NCI-H526 treated with DMSO at 0.1 percent for 48 hours (cell line): ENCODE results near the gene LRBA.

Experiments
- DNase-seq: peaks from one replicate; lab custom pipeline; 2025; lab: John Stamatoyannopoulos, UW

Gene LRBA

DNA sequence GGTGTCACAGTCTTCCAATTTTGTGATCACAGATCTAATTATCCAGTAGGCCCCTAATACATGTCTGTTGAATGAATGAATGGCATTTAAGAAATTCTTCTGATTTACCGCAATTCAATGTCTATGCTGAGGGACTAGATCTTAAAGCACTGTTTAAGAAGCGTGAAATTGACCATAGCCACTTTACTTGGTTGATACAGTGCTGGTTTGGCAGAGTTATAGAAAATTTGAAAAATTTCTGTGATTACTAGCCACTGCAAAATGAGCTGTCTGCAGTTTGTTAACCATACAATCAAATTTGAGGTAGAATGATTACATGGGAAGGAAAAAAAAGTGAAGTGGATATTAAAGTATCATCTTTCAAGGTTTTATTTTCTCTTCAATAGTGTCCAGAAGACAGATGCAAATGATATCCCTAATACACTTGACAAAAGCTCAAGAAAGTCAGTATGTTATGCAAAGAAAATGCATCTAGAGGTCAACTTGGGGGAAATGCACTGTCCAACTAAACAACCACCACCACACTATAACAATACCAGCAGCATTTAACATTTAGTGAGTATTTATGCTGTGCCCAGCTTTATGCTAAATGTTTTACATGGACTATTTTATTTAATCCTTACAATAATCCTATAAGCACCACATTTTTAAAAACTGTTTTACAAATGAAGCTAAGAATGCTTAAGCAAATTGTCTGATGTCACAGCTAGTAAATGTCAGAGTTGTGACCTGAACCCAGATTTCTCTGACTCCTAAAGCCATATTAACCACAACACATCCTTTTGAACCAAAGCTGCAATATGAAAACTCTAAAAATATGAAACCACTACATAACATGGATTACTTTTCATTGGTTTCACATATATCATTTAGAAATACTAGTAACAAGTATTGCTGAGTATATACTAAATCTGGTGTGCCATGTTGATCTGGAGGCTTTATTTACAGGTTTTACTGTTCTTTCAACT is 651.1 kb downstream of the LRBA start:
- DNase-seq = no peak

DNA sequence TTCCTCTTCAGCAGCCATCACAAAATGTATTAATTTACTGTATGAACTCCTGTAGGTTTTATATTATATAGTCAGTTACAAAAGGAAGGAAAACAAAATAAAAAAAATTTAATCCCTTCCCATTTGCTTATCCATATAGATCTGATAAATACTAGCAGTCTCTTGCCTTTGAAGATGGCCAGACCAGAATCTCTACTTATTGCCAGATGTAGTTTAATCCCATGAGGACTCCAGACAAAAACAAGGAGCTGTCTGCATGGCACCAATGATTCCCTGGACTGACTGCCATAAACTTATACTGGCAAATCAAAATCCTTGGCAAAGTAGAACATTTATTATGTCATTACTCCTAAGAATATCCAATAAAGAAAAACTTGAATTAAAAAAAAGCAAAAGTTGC is 656.4 kb downstream of the LRBA start:
- DNase-seq = no peak

DNA sequence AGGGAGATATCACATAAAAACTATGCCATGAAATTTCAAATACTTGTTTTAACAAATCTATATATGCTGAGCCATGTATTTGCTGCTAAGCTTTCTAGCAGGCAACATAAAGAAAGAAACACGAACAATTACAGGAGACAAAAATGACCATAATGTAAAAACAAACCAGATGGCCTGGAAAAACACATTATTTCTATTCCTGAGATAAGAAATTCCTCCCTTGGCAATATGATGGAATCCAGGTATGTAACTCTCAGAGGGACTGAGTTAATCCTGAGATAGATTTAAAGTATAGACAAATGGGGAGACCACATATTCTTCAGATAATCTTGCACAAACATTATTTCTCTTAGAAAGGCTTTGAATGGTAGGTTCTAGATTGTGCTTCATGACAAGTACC is 657.3 kb downstream of the LRBA start:
- DNase-seq = no peak

GRCh38 chr4:150355858-150356455 is 659.1 kb downstream of the LRBA start:
- no peak for DNase-seq

DNA sequence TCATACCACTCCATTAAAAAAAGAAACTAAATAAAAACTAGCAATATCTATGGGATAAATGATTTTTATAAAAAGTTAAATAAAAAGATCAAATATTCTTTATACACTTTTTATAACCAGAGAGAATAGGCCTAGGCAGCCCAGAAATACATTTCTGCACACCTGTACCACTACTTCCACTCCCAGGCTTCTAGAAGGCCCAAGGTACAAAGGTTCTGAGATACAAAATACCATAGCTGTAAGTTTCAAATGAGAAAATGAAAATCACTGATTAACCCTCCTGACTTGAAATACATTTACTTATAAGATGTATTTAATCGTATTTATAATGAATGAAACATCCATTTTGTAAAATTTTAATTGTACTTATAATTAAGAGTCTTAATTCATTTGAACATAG is 659.7 kb downstream of the LRBA start:
- no peak for DNase-seq

DNA sequence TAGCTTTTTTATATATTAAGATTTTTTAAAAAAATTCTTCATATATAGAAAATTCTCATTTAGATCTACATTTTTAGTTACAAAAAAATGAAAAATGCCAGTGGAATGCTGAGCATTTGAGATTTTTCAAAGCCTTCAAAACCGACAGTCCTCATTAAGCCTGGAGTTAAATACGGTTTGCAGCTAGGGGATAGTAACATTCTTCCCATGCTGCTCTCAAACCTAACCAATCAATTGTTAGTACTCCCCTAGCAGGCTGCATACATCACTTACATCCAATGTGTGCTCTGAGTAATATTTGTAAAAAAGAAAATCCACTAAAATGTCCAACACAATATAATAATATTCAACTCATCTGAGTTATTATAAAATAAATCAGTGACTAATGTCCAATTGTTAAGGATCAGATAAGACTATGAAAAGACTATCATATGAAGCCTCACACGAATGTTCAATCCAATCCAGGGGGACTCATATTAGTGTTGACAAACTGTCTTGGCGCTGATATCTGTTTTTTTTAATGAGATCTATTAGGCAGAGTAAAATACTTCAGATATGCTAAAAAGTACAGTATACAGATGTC is 660.8 kb downstream of the LRBA start:
- no peak for DNase-seq

DNA sequence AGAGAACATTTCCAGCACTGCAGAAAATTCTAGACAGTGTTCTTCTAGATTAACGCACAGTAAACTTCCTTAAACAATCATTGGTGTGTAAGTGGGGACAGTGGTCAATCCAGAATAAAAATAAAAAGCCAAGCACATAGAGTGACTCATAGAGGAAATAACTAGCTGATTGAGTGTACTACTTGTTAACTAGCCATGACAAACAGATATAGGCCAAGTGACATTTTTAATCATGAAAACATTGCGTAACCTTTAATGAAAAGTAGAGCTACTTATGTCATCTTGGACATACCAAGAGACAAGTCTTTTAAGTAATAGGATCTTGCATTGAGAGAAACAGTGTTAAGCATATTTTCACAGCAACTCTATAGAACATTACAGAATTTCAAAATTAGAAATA is 667.0 kb downstream of the LRBA start:
- DNase-seq = no peak

GRCh38 chr4:150345207-150345744 is 669.8 kb downstream of the LRBA start:
- DNase-seq = no peak

- DNase-seq = no peak
These were observed 671.3 kb downstream of the LRBA start for GRCh38 chr4:150343796-150344195.

GRCh38 chr4:150342945-150343344 is 672.1 kb downstream of the LRBA start:
- no peak for DNase-seq

DNA sequence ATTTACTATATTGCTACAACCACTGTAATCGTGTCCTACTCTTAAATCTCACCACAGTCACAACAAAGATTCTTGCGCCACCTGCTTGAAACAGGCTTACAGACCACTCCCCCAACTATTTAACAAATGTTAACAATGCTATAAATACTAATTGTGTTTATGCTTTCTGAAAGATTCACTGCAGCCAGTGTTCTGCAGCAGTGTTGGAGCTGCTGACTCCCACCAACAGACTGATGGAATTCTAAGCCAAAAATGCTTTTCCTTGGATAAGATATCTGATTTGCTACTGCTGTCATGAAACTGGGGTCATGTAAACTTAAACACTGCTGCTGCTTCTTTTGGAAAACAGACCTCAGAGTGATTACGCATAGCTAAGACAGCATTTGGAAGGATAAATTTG is 677.4 kb downstream of the LRBA start:
- no peak for DNase-seq

DNA sequence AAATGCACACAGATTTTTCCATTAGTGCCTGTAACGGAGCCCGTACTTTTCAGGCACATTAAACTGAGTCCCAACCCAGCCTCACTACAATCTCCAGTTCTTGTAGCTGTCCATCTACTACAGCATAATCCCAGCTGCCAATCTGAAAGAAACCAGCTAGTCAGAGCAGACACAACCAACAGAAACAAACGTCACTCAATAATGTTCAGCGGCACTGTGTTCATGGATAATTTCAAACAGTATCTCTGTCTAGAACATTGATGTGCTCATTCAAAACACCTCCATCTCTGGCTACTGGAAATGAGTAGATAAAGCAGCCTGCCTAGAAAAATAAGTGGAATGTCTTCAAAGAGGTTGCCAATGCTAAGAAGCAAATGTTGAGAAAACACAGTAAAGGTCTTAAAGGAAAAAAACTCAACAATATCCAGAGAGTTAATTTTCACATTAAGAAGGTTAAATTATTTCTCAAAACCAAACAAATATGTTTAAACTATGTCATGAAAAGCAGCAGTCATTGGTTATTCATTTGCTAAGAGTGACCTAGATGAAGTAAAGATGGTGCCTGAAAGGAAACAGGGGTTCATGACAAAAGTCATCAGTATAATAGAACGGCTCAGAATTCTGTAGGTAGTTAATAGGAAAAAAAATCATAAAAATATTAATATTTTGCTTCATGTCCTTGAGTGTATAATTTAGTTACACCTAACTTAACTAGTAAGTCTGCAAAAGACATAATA is 678.2 kb downstream of the LRBA start:
- DNase-seq = no peak

GRCh38 chr4:150332961-150333360 is 682.1 kb downstream of the LRBA start:
- DNase-seq = no peak

- DNase-seq = no peak
These were observed 683.0 kb downstream of the LRBA start for GRCh38 chr4:150332086-150332485.

DNA sequence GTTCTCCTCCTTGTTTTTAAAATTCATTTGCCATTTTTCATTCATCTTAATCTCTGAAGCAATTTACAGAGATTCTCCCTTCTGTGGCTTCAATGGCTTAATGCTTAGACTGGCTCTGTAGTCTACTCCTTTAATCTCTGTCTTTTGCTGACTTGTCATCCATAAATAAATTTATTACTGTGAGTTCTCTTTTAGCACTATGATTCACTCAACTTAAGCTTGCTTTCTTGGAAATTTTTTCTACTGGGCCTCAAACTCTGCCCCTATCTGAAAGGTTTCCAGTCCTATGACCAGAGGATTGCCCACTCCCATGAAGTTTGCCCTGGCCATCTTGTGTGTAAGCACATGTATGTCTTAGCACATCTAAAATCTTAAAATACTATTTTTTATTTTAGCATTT is 685.7 kb downstream of the LRBA start:
- no peak for DNase-seq

GRCh38 chr4:150328496-150328895 is 686.6 kb downstream of the LRBA start:
- no peak for DNase-seq

DNA sequence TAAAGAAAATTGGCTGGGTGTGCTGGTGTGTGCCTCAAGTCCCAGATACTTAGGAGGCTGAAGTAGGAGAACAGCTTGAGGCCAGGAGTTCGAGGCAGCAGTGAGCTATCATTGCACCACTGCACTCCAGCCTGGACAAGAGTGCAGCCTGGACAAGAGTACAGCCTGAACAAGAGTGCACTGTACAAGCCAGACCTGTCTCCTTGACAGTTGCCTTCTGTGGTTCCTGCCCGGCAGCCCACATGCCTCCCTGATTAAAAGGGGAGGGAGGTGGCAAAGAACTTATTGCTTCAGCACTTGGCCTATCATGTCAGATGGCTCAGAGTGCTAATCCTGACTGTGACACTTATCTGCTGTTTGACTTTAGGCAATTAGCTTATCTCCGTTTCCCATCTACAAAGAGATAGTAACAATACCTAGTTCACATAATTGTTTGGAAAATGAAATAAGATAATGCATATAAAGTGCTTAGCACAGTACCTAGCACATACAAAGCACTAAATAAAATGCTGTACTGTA is 687.8 kb downstream of the LRBA start:
- DNase-seq = no peak

GRCh38 chr4:150325872-150326271 is 689.2 kb downstream of the LRBA start:
- DNase-seq = no peak

- no peak for DNase-seq
These were observed 691.4 kb downstream of the LRBA start for GRCh38 chr4:150323406-150324325.

DNA sequence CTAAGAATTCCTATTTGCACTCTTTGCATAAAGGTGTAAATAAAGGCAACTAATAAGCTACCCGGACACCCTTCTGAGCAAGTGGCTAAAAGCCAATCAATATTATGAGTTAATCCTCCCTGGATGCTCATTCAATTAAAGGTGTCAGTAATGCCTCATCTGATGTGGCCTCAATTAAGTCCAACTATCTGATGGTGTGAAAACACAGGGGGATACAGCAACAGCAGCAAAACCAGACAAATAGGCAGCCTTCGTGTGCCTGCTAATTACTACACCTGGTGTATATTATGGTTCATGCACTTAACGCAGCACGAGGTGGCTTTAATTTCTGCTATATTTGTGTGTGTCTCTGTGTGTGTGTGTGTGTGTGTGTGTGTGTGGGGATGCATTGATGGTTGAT is 692.4 kb downstream of the LRBA start:
- no peak for DNase-seq

DNA sequence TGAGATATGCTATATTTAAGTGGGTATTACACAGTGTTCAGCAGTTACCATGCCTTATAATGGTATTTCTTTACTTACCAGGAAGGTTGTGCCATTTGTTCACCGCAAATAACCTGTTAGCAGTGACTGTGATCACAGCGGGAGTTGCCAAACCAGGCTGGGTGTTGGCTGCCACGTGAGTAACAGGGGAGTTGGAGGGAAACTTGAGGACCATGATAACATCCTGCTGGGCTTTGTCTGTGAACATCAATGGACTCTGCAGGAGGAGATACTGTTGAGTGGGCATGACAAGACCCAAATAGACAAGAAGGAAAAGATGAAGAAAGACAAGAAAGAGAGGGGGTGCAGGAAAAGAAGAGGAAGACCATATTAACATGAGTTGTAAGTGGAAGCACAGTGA is 694.0 kb downstream of the LRBA start:
- no peak for DNase-seq
